Liver (tissue), 3 donors: ENCODE data around the gene PDYN.

Experiments
- ATF3 ChIP-seq: IDR thresholded peaks from 2 replicates; pipeline ENCODE4 v1.6.1; 2016; ENCODE audit warnings: antibody characterized with exemption
- CTCF ChIP-seq: fragments of 150-350 bp; IDR thresholded peaks from 2 replicates; pipeline ENCODE4 v1.5.1; 2017; ENCODE audit warnings: improper control_type of control experiment, low read depth, low read length; ENCODE audit not compliant: missing input control
- HNF4G ChIP-seq: IDR thresholded peaks from 2 replicates; pipeline ENCODE4 v1.6.1; 2016; ENCODE audit warnings: antibody characterized with exemption
- MAX ChIP-seq: IDR thresholded peaks from 2 replicates; pipeline ENCODE4 v1.6.1; 2016; ENCODE audit warnings: antibody characterized with exemption
- NR2F2 ChIP-seq: IDR thresholded peaks from 2 replicates; pipeline ENCODE4 v1.6.1; 2016; ENCODE audit warnings: antibody characterized with exemption
- RAD21 ChIP-seq, 2 donors: IDR thresholded peaks; 2 replicates each; pipeline ENCODE4 v1.6.1; 2016; ENCODE audit warnings: antibody characterized with exemption in 2 of 2, mild to moderate bottlenecking in 2 of 2
- REST ChIP-seq: IDR thresholded peaks from 2 replicates; pipeline ENCODE4 v1.6.1; 2016; ENCODE audit warnings: antibody characterized with exemption, mild to moderate bottlenecking
- SP1 ChIP-seq: IDR thresholded peaks from 2 replicates; pipeline ENCODE4 v1.6.1; 2018; ENCODE audit warnings: antibody characterized with exemption, mild to moderate bottlenecking
- TAF1 ChIP-seq: conservative IDR thresholded peaks from 2 replicates; pipeline ENCODE4 v1.6.1; 2016; ENCODE audit warnings: antibody characterized with exemption, mild to moderate bottlenecking
- ZBTB33 ChIP-seq: IDR thresholded peaks from 2 replicates; pipeline ENCODE4 v1.6.1; 2016; ENCODE audit warnings: antibody characterized with exemption
- donor health status: healthy.
- donor health status: healthy.

GRCh38 chr20:2042400-2042799, 48.5 kb upstream of the PDYN start:
- no peak for TF ChIP-seq CTCF
- TF ChIP-seq MAX = no peak
- no peak for TF ChIP-seq ZBTB33
- no peak for TF ChIP-seq RAD21 (IDR thresholded peaks at IDR 0.05)
- TF ChIP-seq ATF3 = no peak
- no peak for TF ChIP-seq REST
- TF ChIP-seq HNF4G = no peak
- TF ChIP-seq SP1 = no peak
- TF ChIP-seq TAF1 = no peak
- TF ChIP-seq NR2F2 = no peak
